ENCODE measurements around the gene PRR12.

PRR12 gene

GRCh38 chr19:49656456-49657109 lies 65.6 kb downstream of the PRR12 start:
- H3K9me3 ChIP-seq (ENCODE audit: control insufficient read depth, low read length) = no peaks in the 10 kb centered on the region
- H3K4me3 ChIP-seq (ENCODE audit: low read depth, low read length) = no peak overlapping the region
- H3K79me2 ChIP-seq = peaks cover 5% of the 10 kb centered on the region
- no peak overlapping the region for H2AFZ ChIP-seq
- no peaks in the 10 kb centered on the region for H3K27me3 ChIP-seq (ENCODE audit: control insufficient read depth, insufficient read depth, low read length)
- no peak overlapping the region for H3K4me2 ChIP-seq (ENCODE audit: low read length)
- no peak overlapping the region for H3K9ac ChIP-seq
- no peaks in the 10 kb centered on the region for H3K4me1 ChIP-seq
- no peaks in the 10 kb centered on the region for H3K36me3 ChIP-seq (ENCODE audit: control insufficient read depth, insufficient read depth, low read length)
- TF ChIP-seq CTCF (IDR thresholded peaks at IDR 0.05) = no peak
- H3K27ac ChIP-seq = no peak overlapping the region

- no peak overlapping the region for H3K27ac ChIP-seq
- H3K36me3 ChIP-seq (ENCODE audit: control insufficient read depth, insufficient read depth, low read length) = no peaks in the 10 kb centered on the region
- H3K4me1 ChIP-seq = no peaks in the 10 kb centered on the region
- no peak overlapping the region for H2AFZ ChIP-seq
- no peak for TF ChIP-seq CTCF (IDR thresholded peaks at IDR 0.05)
- no peaks in the 10 kb centered on the region for H3K27me3 ChIP-seq (ENCODE audit: control insufficient read depth, insufficient read depth, low read length)
- no peak overlapping the region for H3K4me2 ChIP-seq (ENCODE audit: low read length)
- no peak overlapping the region for H3K4me3 ChIP-seq (ENCODE audit: low read depth, low read length)
- peaks cover 5% of the 10 kb centered on the region for H3K79me2 ChIP-seq
- no peaks in the 10 kb centered on the region for H3K9me3 ChIP-seq (ENCODE audit: control insufficient read depth, low read length)
- H3K9ac ChIP-seq = no peak overlapping the region
Observed at GRCh38 chr19:49657493-49658138, 66.6 kb downstream of the PRR12 start.

- Histone ChIP-seq H3K4me3 (ENCODE audit: low read depth, low read length) (no peak overlapping the region), H3K9ac (no peak overlapping the region), H3K4me1 (no peaks in the 10 kb centered on the region), H3K9me3 (ENCODE audit: control insufficient read depth, low read length) (no peaks in the 10 kb centered on the region), H3K27ac (no peak overlapping the region), H2AFZ (no peak overlapping the region), H3K36me3 (ENCODE audit: control insufficient read depth, insufficient read depth, low read length) (no peaks in the 10 kb centered on the region), H3K27me3 (ENCODE audit: control insufficient read depth, insufficient read depth, low read length) (no peaks in the 10 kb centered on the region), H3K79me2 (peaks cover 2% of the 10 kb centered on the region), H3K4me2 (ENCODE audit: low read length) (no peak overlapping the region)
- no peak for TF ChIP-seq CTCF (IDR thresholded peaks at IDR 0.05)
Observed at GRCh38 chr19:49658139-49658517, 67.1 kb downstream of the PRR12 start.

- Histone ChIP-seq H3K9me3 (ENCODE audit: control insufficient read depth, low read length) (no peaks in the 10 kb centered on the region), H3K4me3 (ENCODE audit: low read depth, low read length) (no peak overlapping the region), H3K36me3 (ENCODE audit: control insufficient read depth, insufficient read depth, low read length) (no peaks in the 10 kb centered on the region), H3K4me1 (no peaks in the 10 kb centered on the region), H3K79me2 (no peaks in the 10 kb centered on the region), H3K4me2 (ENCODE audit: low read length) (no peak overlapping the region), H2AFZ (no peak overlapping the region), H3K27me3 (ENCODE audit: control insufficient read depth, insufficient read depth, low read length) (no peaks in the 10 kb centered on the region), H3K9ac (no peak overlapping the region), H3K27ac (no peak overlapping the region)
- TF ChIP-seq CTCF (IDR thresholded peaks at IDR 0.05) = no peak
Observed at GRCh38 chr19:49658566-49659442, 67.8 kb downstream of the PRR12 start.

All from parathyroid adenoma (tissue), 2 donors.